Brain pericyte (primary cell): ENCODE results near the gene CCDC92.

Source experiments
- DNase-seq: peaks from one replicate; pipeline ENCODE4 v3.0.0-alpha.2; 2012; ENCODE audit warnings: low read depth, low spot score

CCDC92 gene

GRCh38 chr12:123889848-123890535 lies 82.6 kb downstream of the CCDC92 start:
- no peak for DNase-seq

- DNase-seq: no peak
Observed at GRCh38 chr12:123888989-123889388, 83.6 kb downstream of the CCDC92 start.

DNA sequence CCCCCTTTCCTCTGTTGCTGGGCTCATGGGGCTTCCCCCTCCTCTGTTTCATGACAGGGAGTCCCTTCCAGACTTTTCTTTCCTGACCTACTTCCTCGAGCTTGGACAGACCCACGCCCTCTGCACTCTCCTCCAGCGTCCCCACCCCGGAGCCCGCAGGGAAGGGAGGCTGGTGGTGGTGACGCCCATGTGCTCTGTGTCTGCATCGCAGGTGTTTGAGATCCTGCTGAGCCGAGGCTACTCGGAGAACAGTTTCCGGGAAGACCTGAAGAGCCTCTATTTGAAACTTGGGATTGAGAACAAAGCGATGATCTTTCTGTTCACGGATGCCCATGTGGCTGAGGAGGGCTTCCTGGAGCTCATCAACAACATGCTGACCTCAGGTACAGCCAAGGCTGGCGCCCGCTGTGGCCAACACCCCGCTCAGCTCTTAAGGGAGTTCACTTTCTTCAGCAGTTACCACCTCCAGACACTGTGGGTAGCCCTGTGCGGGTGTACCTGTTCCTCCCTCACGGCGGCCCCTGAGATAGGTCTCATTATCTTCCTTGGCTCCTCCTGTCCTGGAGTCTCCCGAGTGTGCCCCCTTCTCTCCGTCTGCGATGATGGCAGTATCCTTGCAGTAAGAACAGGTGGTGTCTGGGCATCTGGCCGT lies 85.6 kb downstream of the CCDC92 start:
- DNase-seq: no peak

DNA sequence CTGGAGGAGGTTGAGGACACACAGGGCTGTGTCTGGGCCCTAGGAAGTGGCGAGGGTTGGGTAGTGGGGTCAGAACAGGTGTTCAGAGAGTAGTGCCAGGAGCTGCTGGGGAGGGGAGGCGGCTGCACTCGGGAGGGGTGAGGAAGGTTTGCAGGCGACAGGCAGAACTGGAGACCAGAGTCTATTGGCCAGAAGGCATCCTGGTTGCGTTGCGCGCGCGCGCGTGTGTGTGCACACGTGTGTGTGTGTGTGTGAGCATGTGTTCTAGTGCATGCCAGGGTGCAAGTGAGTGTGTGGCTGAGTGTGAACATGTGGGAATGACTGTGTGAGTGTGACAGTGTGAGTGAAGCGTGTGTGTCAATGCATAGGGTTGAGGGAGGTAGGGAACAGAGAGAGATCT lies 86.4 kb downstream of the CCDC92 start:
- DNase-seq: no peak
